BJ (cell line): ENCODE measurements around the gene CDCA4. TPM values are rescaled to one million over a fixed set of nuclear protein-coding genes. Genes with fewer than 3 reads are reported as not detected.

Experiments
- CTCF ChIA-PET: fragments of 350-600 bp; formaldehyde crosslinking; extraction: SDS; loops from one replicate; lab custom pipeline; 2021; ENCODE audit warnings: antibody characterized with exemption, inconsistent platforms; lab: Yijun Ruan, JAX
- POLR2A ChIA-PET: fragments of 300-600 bp; sonication (Branson Sonifier 250); formaldehyde crosslinking; extraction: SDS; loops from one replicate; lab custom pipeline; 2021; ENCODE audit warnings: antibody characterized with exemption; lab: Charles Lee
- DNase-seq: peaks from one replicate; pipeline ENCODE4 v3.0.0-alpha.2; 2011; ENCODE audit warnings: low read depth
- H3K27me3 ChIP-seq: 2 replicates; pipeline ENCODE4 v1.6.0; 2011; ENCODE audit warnings: low read length; ENCODE audit not compliant: control insufficient read depth, insufficient read depth
- H3K36me3 ChIP-seq: 2 replicates; pipeline ENCODE4 v1.5.1; 2011; ENCODE audit warnings: low read length; ENCODE audit not compliant: control insufficient read depth, insufficient read depth
- H3K4me3 ChIP-seq: 2 replicates; pipeline ENCODE4 v1.5.1; 2011; ENCODE audit warnings: low read depth, mild to moderate bottlenecking, control low read depth, low read length
- CTCF ChIP-seq: IDR thresholded peaks from 2 replicates; pipeline ENCODE4 v1.5.1; 2011; ENCODE audit warnings: low read depth, mild to moderate bottlenecking, control low read depth, inconsistent platforms, low read length, moderate library complexity; ENCODE audit not compliant: insufficient read depth
- polyA plus RNA-seq: library from polyadenylated mRNA; depleted of rRNA; stranded (reverse); fragments of >200 nt; gene quantifications from 2 replicates; pipeline ENCODE4 v1.2.3, GENCODE V29; 2011

CDCA4 gene
- polyA plus RNA-seq, 1 experiment: 16.6 TPM

- no peak for TF ChIP-seq CTCF
Observed at GRCh38 chr14:104984056-104984894, 36.6 kb downstream of the CDCA4 start.

GRCh38 chr14:104983231-104983721 lies 37.6 kb downstream of the CDCA4 start:
- no peak for DNase-seq
- Histone ChIP-seq H3K36me3 (no peaks in the 10 kb centered on the region; the same call in 1 of the 2 replicates), H3K4me3 (no peak overlapping the region), H3K27me3 (no peaks in the 10 kb centered on the region)
- no peak for TF ChIP-seq CTCF
- ChIA-PET CTCF (interaction anchor here (1.6 to 2.5 kb wide), 2 partner anchors 8 to 62 kb away, joined by 11 to 15 read pairs; no protein-coding TSS in a partner anchor), POLR2A (no interaction called here)

More at GRCh38 chr14:104984056-104984894, 36.6 kb downstream of the CDCA4 start:
- DNase-seq: no peak
- no peaks in the 10 kb centered on the region; the same call in 1 of the 2 replicates for H3K36me3 ChIP-seq
- no peak overlapping the region for H3K4me3 ChIP-seq
- POLR2A ChIA-PET: no interaction called here
- CTCF ChIA-PET: interaction anchor here (1.0 to 2.5 kb wide), 6 partner anchors 8 to 262 kb away, joined by 3 to 15 read pairs (median 4); partner anchors contain the start of gene GPR132
- no peaks in the 10 kb centered on the region for H3K27me3 ChIP-seq

- no peak for DNase-seq
- ChIA-PET POLR2A (no interaction called here), CTCF (interaction anchor here (2.4 kb wide), 1 partner anchor 63 kb away, joined by 11 read pairs; no protein-coding TSS in a partner anchor)
- no peaks in the 10 kb centered on the region; the same call in 1 of the 2 replicates for H3K36me3 ChIP-seq
- no peak overlapping the region for H3K4me3 ChIP-seq
- no peaks in the 10 kb centered on the region for H3K27me3 ChIP-seq
- no peak for TF ChIP-seq CTCF
Observed at GRCh38 chr14:104982548-104983230, 38.2 kb downstream of the CDCA4 start.

- no peak for TF ChIP-seq CTCF
- no peaks in the 10 kb centered on the region; the same call in 1 of the 2 replicates for H3K36me3 ChIP-seq
- H3K27me3 ChIP-seq: no peaks in the 10 kb centered on the region
- POLR2A ChIA-PET: no interaction called here
- no peak overlapping the region for H3K4me3 ChIP-seq
- no peak for DNase-seq
- CTCF ChIA-PET: interaction anchor here (0.6 to 2.4 kb wide), 2 partner anchors 64 to 105 kb away, joined by 3 to 11 read pairs; no protein-coding TSS in a partner anchor
Observed at GRCh38 chr14:104981699-104982541, 39.0 kb downstream of the CDCA4 start.
